Activated effector memory CD4-positive, alpha-beta T cell treated with anti-CD3 and anti-CD28 coated beads, Interleukin-2, amount 50 U/mL, for 16 hours (primary cell): Measurements from ENCODE around the gene TSPEAR.

Source experiments
- DNase-seq: peaks from one replicate; pipeline ENCODE4 v3.0.0-alpha.2; 2020

TSPEAR gene

DNA sequence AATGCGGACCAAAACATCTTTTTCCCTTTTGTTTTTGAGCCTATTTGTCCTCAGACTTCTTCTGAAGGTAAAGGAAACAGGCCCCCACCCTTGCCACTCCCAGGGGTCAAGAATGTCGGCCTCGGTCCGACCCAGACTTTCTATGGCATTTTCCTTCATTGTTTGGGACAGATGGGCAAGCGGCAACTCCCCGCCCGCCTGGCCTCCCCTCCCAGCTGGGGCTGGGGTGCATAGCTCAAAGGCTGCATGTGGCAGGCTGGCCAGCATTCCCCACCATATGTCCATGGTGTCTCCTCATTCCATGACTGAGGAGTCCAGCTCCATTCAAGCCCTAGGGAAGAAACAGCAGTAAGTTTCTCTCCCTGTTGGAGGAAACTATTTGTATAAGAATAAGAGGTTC is 29.4 kb upstream of the TSPEAR start:
- DNase-seq = peak; percentile 27

GRCh38 chr21:44739316-44739715 is 27.9 kb upstream of the TSPEAR start:
- peak; percentile 30 for DNase-seq

DNA sequence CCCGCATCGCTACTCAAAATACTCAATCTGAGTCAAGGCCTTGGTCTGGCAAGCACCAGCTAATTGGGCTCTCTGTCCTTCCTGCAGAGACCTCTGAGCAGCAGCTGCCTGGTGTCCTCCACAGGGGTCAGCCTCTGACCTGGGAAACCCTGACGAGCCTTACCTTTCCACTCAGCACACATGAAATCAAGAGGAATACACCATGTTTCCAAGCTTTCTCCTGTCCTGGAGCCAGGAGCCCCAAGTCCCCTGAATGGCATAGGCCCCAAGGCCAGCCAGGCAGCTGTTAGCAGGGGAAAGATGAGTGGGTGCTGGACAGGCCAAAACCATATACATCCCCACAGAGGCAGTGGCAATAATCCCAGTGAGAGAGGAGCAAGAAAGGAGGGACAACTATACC is 27.2 kb upstream of the TSPEAR start:
- DNase-seq = peak; percentile 47

GRCh38 chr21:44737706-44738354 is 26.5 kb upstream of the TSPEAR start:
- peak; percentile 10 for DNase-seq

DNA sequence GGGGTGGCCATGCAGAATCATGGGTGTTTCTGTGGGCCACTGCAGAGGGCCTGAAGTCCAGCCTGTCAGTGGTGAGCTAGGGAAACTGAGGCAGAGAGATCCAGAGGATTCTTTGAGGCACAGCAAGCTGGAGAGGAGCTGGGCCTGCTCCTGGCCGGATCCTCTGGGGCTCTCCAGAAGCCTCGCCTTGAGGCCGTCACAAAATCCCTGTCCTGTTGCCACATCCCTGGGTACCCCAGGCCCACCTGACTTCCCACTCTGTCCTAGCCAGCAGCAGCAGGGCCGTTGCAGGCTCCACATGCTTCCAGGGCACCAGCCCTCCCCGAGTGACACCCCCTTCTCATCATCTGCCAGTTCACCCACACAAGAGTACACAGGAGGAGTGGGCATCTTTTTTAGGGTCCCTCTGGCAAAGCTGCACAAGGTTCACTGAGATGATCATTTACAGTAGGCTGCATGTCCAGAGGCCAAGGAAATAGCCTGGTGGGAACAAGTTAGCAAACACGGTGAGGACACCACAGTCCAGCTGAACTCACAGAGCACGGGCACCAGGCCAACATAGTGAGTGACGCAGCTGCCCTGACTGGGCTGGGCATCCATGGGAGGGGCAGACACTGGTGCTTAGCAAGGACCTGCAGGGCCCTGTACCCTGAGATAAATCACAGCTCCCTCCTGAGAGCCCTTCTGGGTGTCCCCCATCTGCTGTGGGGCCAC is 25.1 kb upstream of the TSPEAR start:
- peak; percentile 52 for DNase-seq

DNA sequence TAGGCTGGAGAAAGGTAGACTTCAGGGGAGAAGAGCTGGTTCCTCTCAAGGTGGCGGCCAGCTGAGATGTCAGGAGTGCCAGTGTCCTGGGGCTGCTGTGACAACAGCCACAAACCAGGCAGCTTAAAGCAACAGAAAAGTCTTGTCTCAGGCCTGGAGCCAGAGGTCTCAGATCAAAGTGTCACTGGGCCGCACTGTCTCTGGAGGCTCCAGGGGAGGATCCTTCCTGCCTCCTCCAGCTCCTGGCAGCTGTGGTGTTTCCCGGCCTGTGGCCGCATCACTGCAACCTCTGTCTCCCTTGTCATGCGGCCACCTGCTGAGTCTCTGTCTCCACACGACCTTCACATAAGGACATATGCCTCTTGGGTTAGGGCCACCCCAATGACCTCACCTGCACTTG is 24.4 kb upstream of the TSPEAR start:
- peak; percentile 45 for DNase-seq

- peak; percentile 54 for DNase-seq
Observed at GRCh38 chr21:44734841-44735240, 23.5 kb upstream of the TSPEAR start.

DNA sequence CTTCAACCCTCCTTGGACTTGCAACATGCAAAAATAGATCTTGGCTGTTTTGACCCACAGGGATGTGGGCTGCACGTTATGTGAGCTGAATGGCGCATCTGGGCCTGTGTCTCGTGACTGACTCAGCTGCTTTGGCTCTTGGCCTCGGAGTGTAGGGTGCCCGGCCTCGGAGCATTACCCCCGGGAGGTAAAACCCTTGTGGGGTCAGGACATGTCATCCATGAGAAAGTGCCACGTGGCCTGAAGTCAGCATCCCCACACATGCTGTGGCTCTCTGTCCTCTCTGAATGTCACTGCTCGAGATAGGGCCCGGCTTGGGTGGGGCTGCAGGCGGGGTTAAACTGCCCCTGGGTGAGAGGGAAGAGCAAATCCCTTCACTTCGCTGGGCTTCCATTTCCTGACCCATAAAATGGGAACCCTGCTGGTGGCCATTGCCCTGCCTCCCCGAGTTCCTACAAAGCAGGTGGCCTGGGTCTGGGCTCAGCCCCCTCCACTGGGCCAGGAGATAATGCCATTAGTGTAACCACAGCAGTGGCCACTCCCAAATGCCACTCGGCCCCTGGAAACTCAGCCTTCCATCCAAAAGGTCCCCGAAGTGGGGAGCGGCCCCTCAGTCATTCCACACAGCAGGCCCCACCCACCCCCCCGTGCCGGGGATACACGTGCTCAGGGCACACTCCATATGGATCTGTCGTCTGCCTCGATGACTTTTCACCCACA is 22.8 kb upstream of the TSPEAR start:
- DNase-seq = peak; percentile 31

DNA sequence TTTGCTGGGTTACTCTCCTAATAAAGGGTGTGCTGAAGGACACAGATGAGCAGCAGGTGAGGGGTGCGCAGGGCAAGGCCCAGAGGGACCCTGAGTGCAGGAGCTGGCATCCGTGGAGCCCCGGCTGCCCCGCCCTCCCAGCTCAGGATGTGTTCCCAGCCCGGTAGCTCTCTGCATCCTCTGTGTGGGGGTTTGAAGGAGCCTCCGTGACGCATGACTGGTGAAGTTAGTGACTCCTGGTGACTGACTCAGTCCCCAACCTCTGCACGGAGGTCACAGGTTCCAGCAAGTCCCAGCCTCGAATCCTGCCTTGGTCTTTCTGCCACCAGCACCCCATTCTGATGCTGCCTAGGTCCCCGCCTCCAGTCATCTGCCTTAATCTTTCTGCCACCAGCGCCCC is 21.6 kb upstream of the TSPEAR start:
- peak; percentile 48 for DNase-seq

DNA sequence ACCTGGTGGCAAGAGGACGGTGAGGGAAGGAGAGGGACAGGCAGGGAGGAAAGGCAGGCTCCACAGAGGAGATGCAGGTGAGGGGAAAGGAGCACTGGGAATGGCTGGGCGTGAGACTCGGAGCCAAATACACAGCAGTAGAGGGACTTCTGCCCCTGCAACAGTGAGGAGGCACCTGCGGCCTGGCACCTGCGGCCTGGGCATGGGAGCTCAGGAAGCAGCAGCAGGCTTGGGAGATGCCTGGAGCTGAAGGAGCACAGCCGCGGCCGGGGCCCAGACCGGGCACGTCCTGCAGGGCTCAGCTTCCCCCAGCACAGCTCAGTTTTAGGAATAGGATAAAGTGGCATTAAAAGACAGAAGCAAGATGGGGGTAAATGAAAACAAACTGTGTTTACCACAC is 20.9 kb upstream of the TSPEAR start:
- DNase-seq = peak; percentile 50

DNA sequence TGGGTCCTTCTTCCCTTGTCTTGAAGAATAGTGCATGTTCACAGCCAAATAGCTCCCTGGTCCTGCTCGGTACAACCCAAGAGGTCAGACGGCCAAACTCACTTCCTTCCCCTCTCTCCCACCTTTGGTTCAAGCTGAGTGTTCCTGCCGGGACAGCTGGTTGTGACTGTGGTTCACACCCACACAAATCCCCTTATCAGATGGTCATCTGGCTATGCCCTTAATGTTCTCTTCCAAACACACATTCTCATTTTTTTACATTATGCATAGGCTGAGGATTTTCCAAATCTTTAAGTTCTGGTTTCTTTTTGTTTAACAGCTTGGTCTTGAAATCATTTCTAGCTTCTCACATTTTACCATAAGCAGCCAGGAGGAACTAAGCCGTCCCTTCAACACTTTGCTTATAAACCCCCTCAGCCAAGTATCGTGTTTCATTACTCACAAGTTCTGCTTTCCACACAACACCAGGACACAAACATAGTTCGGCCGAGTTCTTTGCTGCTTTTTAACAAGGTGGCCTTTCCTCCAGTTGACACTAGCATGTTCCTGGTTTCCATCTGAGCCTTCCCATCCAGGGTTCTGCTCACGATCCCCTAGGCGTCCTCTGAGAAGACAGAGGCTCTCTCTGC is 19.7 kb upstream of the TSPEAR start:
- no peak for DNase-seq

- DNase-seq = no peak
Observed at GRCh38 chr21:44730028-44730395, 18.6 kb upstream of the TSPEAR start.

DNA sequence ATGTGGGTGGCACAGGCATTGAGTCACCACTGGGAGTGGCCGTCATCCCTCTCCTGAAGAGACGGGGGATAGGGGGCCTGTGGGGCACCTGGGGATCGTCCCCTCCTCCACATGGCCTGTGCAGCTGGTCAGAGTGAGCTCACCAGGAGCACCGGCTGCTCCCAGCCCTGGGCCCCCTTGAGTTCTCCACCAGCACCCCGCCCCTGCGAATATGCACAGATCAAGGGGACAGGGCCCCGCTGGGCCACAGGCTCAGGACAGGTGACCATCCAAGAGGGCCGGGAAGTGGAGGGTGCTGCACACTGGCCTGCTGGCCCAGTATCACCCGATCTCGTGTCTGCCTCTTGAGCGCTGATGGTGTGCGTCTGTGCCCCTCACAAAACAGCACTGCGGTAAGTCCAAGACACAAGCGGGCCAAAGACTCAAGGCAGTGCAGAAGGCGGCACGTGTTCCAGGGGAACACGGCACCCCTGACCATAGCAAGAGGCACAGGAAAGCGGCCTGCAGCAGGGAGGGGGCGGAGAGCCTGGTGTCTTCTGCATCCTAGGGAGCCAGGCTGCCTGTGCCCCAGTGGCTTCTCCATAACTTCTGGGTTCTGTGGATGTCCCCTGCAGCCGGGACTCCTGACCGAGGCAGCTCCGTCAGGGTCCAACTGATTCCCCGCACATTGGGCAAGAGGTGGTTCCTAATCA is 18.1 kb upstream of the TSPEAR start:
- peak; percentile 43 for DNase-seq

- DNase-seq = peak; percentile 45
Observed at GRCh38 chr21:44728716-44729115, 17.3 kb upstream of the TSPEAR start.

DNA sequence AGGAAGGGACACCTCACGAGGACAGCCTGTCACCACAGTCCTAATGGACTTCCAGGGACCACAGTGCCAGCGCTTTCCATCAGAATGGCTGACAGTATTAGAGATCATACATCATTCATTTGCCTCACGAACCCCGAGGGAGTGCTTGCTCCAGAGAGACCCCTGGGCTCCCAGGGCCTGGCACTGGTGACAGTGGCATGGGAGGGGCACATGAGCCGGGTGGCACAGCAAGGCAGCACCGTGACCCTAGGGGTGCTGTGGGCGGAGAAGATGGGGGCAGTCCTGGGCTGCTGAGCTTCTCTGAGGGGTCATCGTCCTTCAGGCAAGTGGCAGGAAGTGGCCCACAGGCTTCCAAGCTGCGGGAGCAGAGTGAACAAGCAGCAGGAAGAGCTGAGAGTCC is 16.4 kb upstream of the TSPEAR start:
- no peak for DNase-seq

- DNase-seq = peak; percentile 46
Observed at GRCh38 chr21:44727321-44727720, 15.9 kb upstream of the TSPEAR start.

DNA sequence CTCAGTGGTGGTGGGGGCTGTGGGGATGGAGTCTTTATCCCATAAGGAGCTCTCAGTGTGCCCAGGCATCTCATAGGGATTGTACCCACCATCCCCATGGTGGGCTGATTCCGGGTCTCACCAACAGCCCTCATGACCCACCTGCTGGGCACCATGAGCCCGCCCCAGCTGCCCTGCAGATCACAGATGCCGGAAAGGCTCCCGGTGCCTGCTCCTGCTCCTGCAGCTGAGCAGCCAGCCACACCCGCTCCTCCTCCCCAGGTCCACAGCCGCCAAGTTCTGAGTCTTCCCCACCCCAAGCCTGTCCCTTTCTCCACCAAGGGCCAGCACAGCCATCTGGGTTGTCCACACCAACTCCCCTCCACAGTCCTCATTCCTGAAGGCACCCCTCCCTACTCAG is 15.5 kb upstream of the TSPEAR start:
- peak; percentile 38 for DNase-seq

GRCh38 chr21:44724926-44725325 is 13.6 kb upstream of the TSPEAR start:
- DNase-seq = peak; percentile 46

DNA sequence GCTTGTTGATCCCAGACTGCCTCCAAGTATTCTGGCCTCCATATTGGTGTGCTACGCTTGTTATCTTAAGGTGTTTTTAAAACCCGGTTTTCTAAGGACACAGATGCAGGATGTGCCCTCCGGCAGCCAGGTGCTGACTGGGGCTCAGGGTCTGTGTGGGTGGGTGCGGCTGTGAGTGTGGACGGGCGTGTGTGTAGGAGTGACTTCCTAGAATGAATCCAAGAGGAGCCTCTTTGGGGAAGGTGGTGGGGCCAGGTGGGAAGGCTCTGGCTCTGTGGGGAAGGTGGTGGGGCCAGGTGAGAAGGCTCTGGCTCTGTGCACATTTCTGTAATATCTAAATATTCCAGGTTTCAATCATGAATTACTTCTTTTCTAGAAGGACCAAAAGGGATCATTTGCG is 12.8 kb upstream of the TSPEAR start:
- DNase-seq = peak; percentile 52

GRCh38 chr21:44723177-44724131 is 12.1 kb upstream of the TSPEAR start:
- DNase-seq = peak; percentile 63

- peak; percentile 50 for DNase-seq
Observed at GRCh38 chr21:44722731-44723130, 11.4 kb upstream of the TSPEAR start.

- peak; percentile 9 for DNase-seq
Observed at GRCh38 chr21:44720170-44720569, 8.8 kb upstream of the TSPEAR start.
